ENCODE data around the gene JAKMIP1. TPM values are rescaled to one million over a fixed set of nuclear protein-coding genes. Genes with fewer than 3 reads are reported as not detected.
"Not testable (repeated sequence)": the region's sequence is repeated elsewhere in the genome, so short reads cannot be mapped to it uniquely, and the experiment has no call there.

The JAKMIP1 gene
- total RNA-seq, 1 donor from 2014 or later, result not detected

GRCh38 chr4:6147441-6147840 lies 52.9 kb downstream of the JAKMIP1 start:
- Mint-ChIP-seq H3K36me3 (no peaks in the 10 kb centered on the region), H3K4me3 (no peak overlapping the region), H3K27ac (no peak overlapping the region), H3K9me3 (peaks cover 12% of the 10 kb centered on the region), H3K27me3 (ENCODE audit: low read depth) (peaks cover 3% of the 10 kb centered on the region), H3K4me1 (no peaks in the 10 kb centered on the region)
- DNase-seq (ENCODE audit: low spot score in 2 of 2, unreplicated experiment in 2 of 2), result no peak
- TF ChIP-seq CTCF (IDR thresholded peaks at IDR 0.05; ENCODE audit: unreplicated experiment), result no peak

DNA sequence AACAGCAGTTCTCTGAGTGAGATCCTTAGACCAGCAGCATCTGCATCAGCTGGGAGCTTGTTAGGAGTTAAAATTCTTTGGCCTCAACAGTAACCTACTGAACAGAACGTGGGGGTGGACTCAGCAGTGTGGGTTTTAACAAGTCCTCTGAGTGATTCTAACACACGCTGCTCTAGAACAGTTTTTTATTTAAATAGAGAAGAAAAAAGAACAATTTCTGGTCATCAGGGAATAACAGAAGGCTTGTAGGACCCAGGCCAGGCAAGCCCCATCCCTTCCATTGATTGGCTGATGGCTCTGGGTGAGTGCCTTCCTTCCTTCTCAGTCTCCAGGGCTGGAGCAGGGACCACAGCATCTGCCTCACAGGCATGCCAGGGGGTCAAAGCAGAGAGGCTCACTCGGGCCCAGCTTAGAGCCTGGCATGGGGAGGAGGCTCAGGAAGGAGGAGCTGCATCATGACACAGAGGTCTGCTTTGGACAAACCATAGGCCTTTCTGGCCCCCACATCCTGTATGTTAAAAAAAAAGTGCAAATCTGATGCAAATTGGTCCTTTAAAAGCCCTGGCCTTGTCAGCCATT lies 56.7 kb downstream of the JAKMIP1 start:
- H3K4me3 Mint-ChIP-seq, result no peak overlapping the region
- H3K27ac Mint-ChIP-seq, result no peak overlapping the region
- H3K36me3 Mint-ChIP-seq, result no peaks in the 10 kb centered on the region
- no peak for DNase-seq (ENCODE audit: low spot score in 2 of 2, unreplicated experiment in 2 of 2)
- H3K27me3 Mint-ChIP-seq (ENCODE audit: low read depth), result no peaks in the 10 kb centered on the region
- H3K4me1 Mint-ChIP-seq, result no peaks in the 10 kb centered on the region
- H3K9me3 Mint-ChIP-seq, result peaks cover 12% of the 10 kb centered on the region
- no peak for TF ChIP-seq CTCF (IDR thresholded peaks at IDR 0.05; ENCODE audit: unreplicated experiment)

GRCh38 chr4:6142935-6143602 lies 57.3 kb downstream of the JAKMIP1 start:
- Mint-ChIP-seq H3K9me3 (peaks cover 12% of the 10 kb centered on the region), H3K27me3 (ENCODE audit: low read depth) (no peaks in the 10 kb centered on the region), H3K36me3 (no peaks in the 10 kb centered on the region), H3K27ac (no peak overlapping the region), H3K4me1 (no peaks in the 10 kb centered on the region), H3K4me3 (no peak overlapping the region)
- no peak for DNase-seq (ENCODE audit: low spot score in 2 of 2, unreplicated experiment in 2 of 2)
- no peak for TF ChIP-seq CTCF (IDR thresholded peaks at IDR 0.05; ENCODE audit: unreplicated experiment)

DNA sequence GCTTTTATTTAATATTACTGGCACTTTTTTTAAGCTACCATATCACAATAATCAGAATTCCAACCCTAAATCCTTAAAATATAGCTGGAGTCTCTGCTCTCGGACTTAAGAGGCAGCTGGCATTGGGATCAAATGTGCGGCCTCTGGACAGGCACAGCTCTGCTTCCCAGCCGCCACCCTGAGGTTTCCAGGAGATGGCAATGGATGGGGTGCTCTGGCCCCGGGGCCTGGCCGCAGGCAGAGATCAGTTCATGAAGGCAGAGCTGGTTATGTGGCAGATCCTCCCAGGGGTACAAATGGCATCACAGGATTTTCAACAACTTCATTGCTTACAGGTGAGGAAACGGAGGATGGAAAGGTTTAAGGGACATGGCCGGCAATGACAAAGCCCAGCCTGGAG lies 57.8 kb downstream of the JAKMIP1 start:
- H3K4me1 Mint-ChIP-seq, result no peaks in the 10 kb centered on the region
- no peak overlapping the region for H3K27ac Mint-ChIP-seq
- DNase-seq (ENCODE audit: low spot score in 2 of 2, unreplicated experiment in 2 of 2), result no peak
- TF ChIP-seq CTCF (IDR thresholded peaks at IDR 0.05; ENCODE audit: unreplicated experiment), result no peak
- H3K4me3 Mint-ChIP-seq, result no peak overlapping the region
- H3K9me3 Mint-ChIP-seq, result peaks cover 12% of the 10 kb centered on the region
- H3K36me3 Mint-ChIP-seq, result no peaks in the 10 kb centered on the region
- no peaks in the 10 kb centered on the region for H3K27me3 Mint-ChIP-seq (ENCODE audit: low read depth)

DNA sequence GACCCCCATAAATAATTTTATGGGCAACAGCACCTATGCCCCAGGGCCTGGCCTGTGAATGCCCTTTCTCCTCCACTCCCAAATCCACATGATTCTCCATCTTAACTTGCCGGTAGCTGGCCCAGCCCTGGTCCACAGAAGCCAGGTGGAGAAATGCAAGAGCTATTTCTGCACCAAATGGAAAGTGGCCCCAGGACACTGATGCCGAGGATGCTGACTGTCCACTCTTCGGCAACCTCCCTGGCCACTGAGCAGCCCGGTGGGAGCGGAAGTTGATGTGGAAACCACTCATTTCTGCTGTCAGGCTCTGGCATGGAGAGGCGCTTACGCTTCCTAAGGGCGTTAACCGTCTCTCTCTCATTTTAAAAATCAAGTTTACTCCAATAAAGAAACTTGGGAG lies 58.8 kb downstream of the JAKMIP1 start:
- Mint-ChIP-seq H3K27me3 (ENCODE audit: low read depth) (peaks cover 4% of the 10 kb centered on the region), H3K4me3 (no peak overlapping the region), H3K36me3 (no peaks in the 10 kb centered on the region), H3K27ac (no peak overlapping the region), H3K4me1 (no peaks in the 10 kb centered on the region), H3K9me3 (peaks cover 12% of the 10 kb centered on the region)
- no peak for DNase-seq (ENCODE audit: low spot score in 2 of 2, unreplicated experiment in 2 of 2)
- TF ChIP-seq CTCF (IDR thresholded peaks at IDR 0.05; ENCODE audit: unreplicated experiment), result no peak

GRCh38 chr4:6141021-6141420 lies 59.3 kb downstream of the JAKMIP1 start:
- not testable (repeated sequence) for H3K36me3 Mint-ChIP-seq; H3K27me3 Mint-ChIP-seq (ENCODE audit: low read depth); H3K27ac Mint-ChIP-seq; H3K4me3 Mint-ChIP-seq; DNase-seq (ENCODE audit: low spot score in 2 of 2, unreplicated experiment in 2 of 2); H3K4me1 Mint-ChIP-seq
- H3K9me3 Mint-ChIP-seq, result peaks cover 12% of the 10 kb centered on the region
